K562 (cell line): Measurements from ENCODE around the gene ASIC1. TPM values are rescaled to one million over a fixed set of nuclear protein-coding genes. Genes with fewer than 3 reads are reported as not detected.

Source experiments
- ATAC-seq: fragments of 200-7000 bp; cut with Tn5 transposase; 3 replicates; pipeline ENCODE4 v1.9.1; 2020; ENCODE audit warnings: moderate library complexity
- BruUV-seq: library from RNA; stranded (reverse); fragments of 400-500 nt; replicated peaks from 2 replicates; lab custom pipeline; 2021; lab: Mats Ljungman, UMichigan
- CTCF ChIA-PET: fragments of 300-600 bp; formaldehyde crosslinking; extraction: SDS; loops from one replicate; lab custom pipeline; 2021; ENCODE audit warnings: low intra/inter-chr PET ratio; lab: Yijun Ruan, JAX
- POLR2A ChIA-PET: fragments of 300-600, 350-650 bp; sonication (Branson Sonifier 250); formaldehyde crosslinking; extraction: SDS; loops from one replicate; lab custom pipeline; 2021; ENCODE audit warnings: antibody characterized with exemption, inconsistent platforms; lab: Yijun Ruan, JAX
- DNase-seq, 4 experiments: peaks; one replicate each; pipeline versions ENCODE4 v3.0.0 to v3.0.0-alpha.2; 2011 to 2018; ENCODE audit warnings: low spot score in 3 of 4, mixed read lengths in 3 of 4; ENCODE audit errors: extremely low read depth in 1 of 4
- FAIRE-seq: peaks from 2 replicates; lab custom pipeline; 2011; peaks lifted over from hg19 to GRCh38; lab: Jason Lieb, UNC
- H2AFZ ChIP-seq: 2 replicates; pipeline ENCODE4 v1.6.0; 2011; ENCODE audit warnings: low read depth, low read length, control low read depth, inconsistent platforms
- H3K27ac ChIP-seq: fragments of 200-600 bp; 3 replicates; pipeline ENCODE4 v1.8.0; 2011; ENCODE audit warnings: low read depth, mild to moderate bottlenecking, control low read depth, inconsistent platforms, low read length, moderate library complexity, mixed read lengths; ENCODE audit errors: extremely low read depth
- H3K27me3 ChIP-seq, 2 experiments: fragments of 300-600 bp in 1 of 2; 2 replicates in 1 of 2; 3 replicates in 1 of 2; pipeline versions ENCODE4 v1.6.0 to v1.8.0; 2011; ENCODE audit warnings: inconsistent platforms in 2 of 2, low read length in 2 of 2, mild to moderate bottlenecking in 1 of 2, mixed read lengths in 1 of 2, moderate library complexity in 1 of 2; ENCODE audit not compliant: control insufficient read depth in 2 of 2, insufficient read depth in 2 of 2
- H3K36me3 ChIP-seq: fragments of 300-600 bp; 3 replicates; pipeline ENCODE4 v1.8.0; 2011; ENCODE audit warnings: mild to moderate bottlenecking, low read length, inconsistent platforms; ENCODE audit not compliant: control insufficient read depth, insufficient read depth
- H3K4me1 ChIP-seq, 2 experiments: fragments of 200-600 bp in 1 of 2; replicated peaks in 1 of 2; 2 replicates in 1 of 2; 3 replicates in 1 of 2; pipeline versions ENCODE4 v1.5.1 to v1.8.0; 2011; ENCODE audit warnings: inconsistent platforms in 2 of 2, low read length in 2 of 2, mild to moderate bottlenecking in 1 of 2, mixed read lengths in 1 of 2, moderate library complexity in 1 of 2; ENCODE audit not compliant: control insufficient read depth in 2 of 2, insufficient read depth in 2 of 2
- H3K4me2 ChIP-seq: 2 replicates; pipeline ENCODE4 v1.6.1; 2011; ENCODE audit warnings: low read length, control low read depth, inconsistent platforms, mixed read lengths; ENCODE audit not compliant: insufficient read depth
- H3K4me3 ChIP-seq: fragments of 200-600 bp; sonication (generic), shearing (Covaris generic); 2 replicates; pipeline ENCODE4 v1.5.1; 2016; ENCODE audit warnings: control low read depth, inconsistent platforms
- H3K79me2 ChIP-seq: fragments of 200-600 bp; 3 replicates; pipeline ENCODE4 v1.8.0; 2011; ENCODE audit warnings: low read length, inconsistent platforms; ENCODE audit not compliant: control insufficient read depth, insufficient read depth
- H3K9ac ChIP-seq, 2 experiments: 2 replicates each; pipeline versions ENCODE4 v1.6.0 to v1.6.1; 2011; ENCODE audit warnings: low read depth in 2 of 2, low read length in 2 of 2, control low read depth in 1 of 2, inconsistent platforms in 1 of 2, mild to moderate bottlenecking in 1 of 2, mixed read lengths in 1 of 2; ENCODE audit not compliant: insufficient read depth in 1 of 2
- H3K9me1 ChIP-seq: one replicate; pipeline ENCODE4 v1.6.0; 2011; ENCODE audit warnings: inconsistent platforms, mild to moderate bottlenecking, low read length, moderate library complexity; ENCODE audit not compliant: control insufficient read depth, insufficient read depth
- H3K9me3 ChIP-seq: replicated peaks from 2 replicates; pipeline ENCODE4 v1.5.1; 2011; ENCODE audit warnings: low read depth, low read length, inconsistent platforms; ENCODE audit not compliant: control insufficient read depth, insufficient read depth
- H4K20me1 ChIP-seq: replicated peaks from 2 replicates; pipeline ENCODE4 v1.6.1; 2011; ENCODE audit warnings: low read length, inconsistent platforms, mixed read lengths; ENCODE audit not compliant: control insufficient read depth, insufficient read depth
- C11orf30 ChIP-seq: fragments of 450-650 bp; IDR thresholded peaks from 2 replicates; pipeline ENCODE4 v1.6.1; 2016; ENCODE audit warnings: low read depth, mild to moderate bottlenecking
- CSDE1 ChIP-seq, 2 experiments: fragments of 450-650 bp; IDR thresholded peaks; 2 replicates each; pipeline ENCODE4 v1.6.1; 2016; ENCODE audit warnings: mild to moderate bottlenecking in 1 of 2
- MED1 ChIP-seq: sonication (generic); formaldehyde crosslinking; IDR thresholded peaks from 2 replicates; pipeline ENCODE4 v1.8.1; 2023; ENCODE audit warnings: missing genetic modification reagents, borderline replicate concordance
- ZNF316 ChIP-seq: fragments of 450-650 bp; IDR thresholded peaks from 2 replicates; pipeline ENCODE4 v1.6.1; 2016
- ZNF584 ChIP-seq: fragments of 200-800 bp; sonication (Bioruptor generic); IDR thresholded peaks from 2 replicates; pipeline ENCODE4 v1.6.1; 2016; ENCODE audit warnings: low read depth, mild to moderate bottlenecking, missing genetic modification characterization, missing compliant biosample characterization
- WGBS: fragments of 100-300 bp; shearing (Covaris generic); methylation state at CpG from one replicate; pipeline ENCODE4 v1.1.6; 2016; ENCODE audit warnings: low coverage, mixed read lengths; ENCODE audit not compliant: insufficient coverage; ENCODE audit errors: missing lambda C conversion rate; 5-methylcytosine and 5-hydroxymethylcytosine counted together
- in situ Hi-C: fragments of 300-500 bp; cut with MboI; formaldehyde crosslinking; loops from 4 replicates; pipeline ENCODE4 v1.15.0; 2018; ENCODE audit warnings: inconsistent platforms, mixed read lengths
- intact Hi-C: fragments of 100-400 bp; cut with micrococcal nuclease; formaldehyde crosslinking; loops from 2 replicates; pipeline ENCODE4 v1.14.2; 2022
- polyA plus RNA-seq, 8 experiments: library from polyadenylated mRNA; depleted of rRNA in 4 of 8; stranded (reverse) in 5 of 8; unstranded in 3 of 8; fragments of >200 nt; fragmentation: Nextera tagmentation in 2 of 8; fragmentation: Illumina TruSeq in 1 of 8; extraction: Ambion mirVana in 2 of 8; extraction: Trizol in 1 of 8; gene quantifications; 2 replicates each; pipeline versions ENCODE4 v1.2.1 to v1.2.3, GENCODE V29; 2011 to 2014; ENCODE audit warnings: inconsistent platforms in 1 of 8, missing spikeins in 1 of 8
- total RNA-seq, 7 experiments: library from RNA; depleted of rRNA in 6 of 7; stranded (reverse); fragments of >200 nt in 6 of 7; fragmentation: Illumina TruSeq in 2 of 7; extraction: Trizol in 2 of 7; gene quantifications; 2 replicates each; pipeline versions ENCODE4 v1.2.1 to v1.2.3, GENCODE V29; 2011 to 2021; ENCODE audit warnings: low replicate concordance in 1 of 7
- TF ChIP-seq, protein P1 (sequence below): fragments of 250-450 bp; sonication (Bioruptor Pico); IDR thresholded peaks from 2 replicates; pipeline ENCODE4 v1.5.0; 2021

ASIC1 gene
- total and polyA plus RNA-seq, 9 of the 15 experiments (the other 6 are each of a cell fraction or from before 2014, with no cell fraction given), result 0.01 to 1.7 (median 0.45) TPM

GRCh38 chr12:50106907-50107306 lies 49.5 kb downstream of the ASIC1 start:
- Histone ChIP-seq H3K36me3 (peaks cover 2% of the 10 kb centered on the region; the same call in 1 of the 3 replicates), H3K9ac (no peak overlapping the region), H3K27ac (no peak overlapping the region), H2AFZ (no peak overlapping the region), H3K9me1 (no peaks in the 10 kb centered on the region), H4K20me1 (no peaks in the 10 kb centered on the region)
- in situ Hi-C loops, result no loop called here
- CTCF ChIA-PET, result no interaction called here
- POLR2A ChIA-PET, result no interaction called here
- 5% methylated on average over 3 of the region's 3 CpGs for WGBS
- TF ChIP-seq CSDE1 (IDR thresholded peaks at IDR 0.05), result no peak
- no peak for TF ChIP-seq MED1
- TF ChIP-seq ZNF584 (CRISPR knock-in tag), result no peak
- TF ChIP-seq, all 486 proteins: peak for 0
- FAIRE-seq (no peak), DNase-seq (no peak), ATAC-seq (no peak)
- H3K9me3 ChIP-seq, result no peaks in the 10 kb centered on the region
- no TSS peak for BruUV-seq
- H3K79me2 ChIP-seq, result no peaks in the 10 kb centered on the region
- H3K4me3 ChIP-seq, result no peak overlapping the region
- peaks cover 41 to 44% of the 10 kb centered on the region in 2 experiments for H3K4me1 ChIP-seq
- no peak overlapping the region for H3K4me2 ChIP-seq
- intact Hi-C loops, result no loop called here
- H3K27me3 ChIP-seq, result no peaks in the 10 kb centered on the region

DNA sequence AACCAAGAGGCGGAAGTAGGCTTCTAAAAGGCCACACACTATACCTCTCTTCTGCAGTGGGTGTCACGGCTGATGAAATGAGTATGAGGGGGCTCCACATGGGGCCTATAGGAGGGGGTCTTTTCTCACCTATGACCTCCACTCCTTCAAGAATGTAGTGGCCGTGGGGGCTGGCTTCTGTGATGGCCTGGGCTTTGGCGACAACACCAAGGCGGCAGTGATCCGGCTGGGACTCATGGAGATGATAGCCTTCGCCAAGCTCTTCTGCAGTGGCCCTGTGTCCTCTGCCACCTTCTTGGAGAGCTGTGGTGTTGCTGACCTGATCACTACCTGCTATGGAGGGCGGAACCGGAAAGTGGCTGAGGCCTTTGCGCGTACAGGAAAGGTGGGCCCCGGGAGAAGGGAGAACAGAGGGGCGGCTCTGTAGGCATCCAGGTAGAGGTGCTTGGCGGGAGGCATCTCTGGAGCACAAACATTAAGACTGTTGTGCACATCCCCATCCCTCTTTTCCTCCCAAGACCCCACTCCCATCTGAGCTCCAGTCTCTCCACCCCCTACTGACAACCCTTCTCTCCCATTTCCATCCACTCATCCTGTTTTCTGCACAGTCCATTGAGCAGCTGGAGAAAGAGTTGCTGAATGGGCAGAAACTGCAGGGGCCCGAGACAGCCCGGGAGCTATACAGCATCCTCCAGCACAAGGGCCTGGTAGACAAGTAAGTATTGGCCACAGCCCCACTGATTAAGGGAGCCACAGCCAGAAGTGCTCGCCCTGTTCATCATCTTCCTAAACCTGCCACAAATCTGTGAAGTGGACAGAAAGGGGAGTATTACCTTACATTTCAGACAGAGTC lies 50.2 kb downstream of the ASIC1 start:
- no peak for DNase-seq
- Histone ChIP-seq H3K4me2 (no peak overlapping the region), H3K4me1 (peaks cover 41 to 49% of the 10 kb centered on the region in 2 experiments), H2AFZ (no peak overlapping the region), H3K27ac (no peak overlapping the region), H3K36me3 (no peaks in the 10 kb centered on the region), H3K79me2 (peaks cover 7% of the 10 kb centered on the region; the same call in 2 of the 3 replicates), H3K9me3 (no peaks in the 10 kb centered on the region), H3K9ac (peak overlapping the region in 1 of 2 experiments; percentile 26; a peak in 1 of 4 replicates), H4K20me1 (peaks cover 5% of the 10 kb centered on the region; the same call in 1 of the 2 replicates), H3K9me1 (no peaks in the 10 kb centered on the region), H3K27me3 (no peaks in the 10 kb centered on the region), H3K4me3 (no peak overlapping the region)
- intact Hi-C loops, result no loop called here
- in situ Hi-C loops, result no loop called here
- ChIA-PET POLR2A (interaction anchor here (2.7 kb wide), 1 partner anchor 23 kb away, joined by 6 read pairs; the partner anchor contains the start of gene SMARCD1), CTCF (no interaction called here)
- TF ChIP-seq, protein P1, sequence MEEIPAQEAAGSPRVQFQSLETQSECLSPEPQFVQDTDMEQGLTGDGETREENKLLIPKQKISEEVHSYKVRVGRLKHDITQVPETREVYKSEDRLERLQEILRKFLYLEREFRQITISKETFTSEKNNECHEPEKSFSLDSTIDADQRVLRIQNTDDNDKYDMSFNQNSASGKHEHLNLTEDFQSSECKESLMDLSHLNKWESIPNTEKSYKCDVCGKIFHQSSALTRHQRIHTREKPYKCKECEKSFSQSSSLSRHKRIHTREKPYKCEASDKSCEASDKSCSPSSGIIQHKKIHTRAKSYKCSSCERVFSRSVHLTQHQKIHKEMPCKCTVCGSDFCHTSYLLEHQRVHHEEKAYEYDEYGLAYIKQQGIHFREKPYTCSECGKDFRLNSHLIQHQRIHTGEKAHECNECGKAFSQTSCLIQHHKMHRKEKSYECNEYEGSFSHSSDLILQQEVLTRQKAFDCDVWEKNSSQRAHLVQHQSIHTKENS (CRISPR knock-in tag), result no peak
- TF ChIP-seq ZNF316, result peak; percentile 28; the same call in 1 of the 2 replicates
- peak; percentile 31; the same call in 1 of the 2 replicates for TF ChIP-seq C11orf30
- no peak for FAIRE-seq
- ATAC-seq, result no peak
- no TSS peak for BruUV-seq
- WGBS, result 75% methylated on average over 13 of the region's 17 CpGs
